Measurements from ENCODE around the gene BMF. TPM values are rescaled to one million over a fixed set of nuclear protein-coding genes. Genes with fewer than 3 reads are reported as not detected.

BMF gene
- total and polyA plus RNA-seq, 4 donors = 0.63 to 10.2 (median 4.0) TPM

DNA sequence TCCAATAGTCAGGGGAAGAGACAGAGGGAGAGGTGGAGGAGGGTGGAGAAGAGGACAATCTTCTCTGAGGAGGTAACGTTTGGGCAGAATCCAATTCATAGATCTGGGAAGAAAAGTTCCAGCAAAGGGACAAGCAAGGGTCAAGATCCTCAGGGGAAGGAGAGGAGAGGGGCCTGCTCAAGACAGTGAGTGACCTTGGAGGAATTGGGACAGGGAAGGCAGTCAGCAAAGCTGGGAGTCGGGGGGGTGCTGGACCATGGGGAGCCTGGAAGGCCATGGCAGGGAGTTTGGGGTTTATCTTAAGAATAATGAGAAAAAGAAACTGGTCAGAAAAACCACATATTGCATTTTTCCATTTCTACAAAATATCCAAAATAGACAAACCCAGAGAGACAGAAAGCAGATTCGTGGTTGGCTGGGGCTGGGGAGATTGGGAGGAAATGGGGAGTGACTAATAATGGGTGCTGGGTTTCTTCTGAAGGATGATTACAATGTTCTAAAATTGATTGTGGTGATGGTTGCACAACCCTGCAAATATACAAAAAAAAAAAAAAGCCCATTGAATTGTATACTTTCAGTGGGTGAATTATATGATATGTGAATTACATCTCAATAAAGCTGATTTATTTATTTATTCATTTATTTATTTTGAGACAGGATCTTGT lies 50.1 kb downstream of the BMF start:
- no peak overlapping the region for H3K4me3 ChIP-seq (ENCODE audit: low read depth in 1 of 3, low read length in 3 of 3)

More for the DNA sequence above, 50.1 kb downstream of the BMF start:
- no peaks in the 10 kb centered on the region for H3K36me3 ChIP-seq (ENCODE audit: control insufficient read depth in 4 of 4, insufficient read depth in 3 of 4, low read depth in 1 of 4, low read length in 3 of 4)
- TF ChIP-seq REST (IDR thresholded peaks at IDR 0.05) = no peak
- TF ChIP-seq GABPA (IDR thresholded peaks at IDR 0.05 in 1 of 2, conservative IDR thresholded peaks at IDR 0.05 in 1 of 2) = no peak
- no peak for TF ChIP-seq YY1 (IDR thresholded peaks at IDR 0.05)
- no peak for TF ChIP-seq FOXA2 (IDR thresholded peaks at IDR 0.05)
- no peak for TF ChIP-seq HNF4A (conservative IDR thresholded peaks at IDR 0.05)
- no peak for TF ChIP-seq TAF1 (conservative IDR thresholded peaks at IDR 0.05)
- no peak for TF ChIP-seq JUND (IDR thresholded peaks at IDR 0.05)
- no peak for TF ChIP-seq SP1 (IDR thresholded peaks at IDR 0.05)
- TF ChIP-seq, protein P1, sequence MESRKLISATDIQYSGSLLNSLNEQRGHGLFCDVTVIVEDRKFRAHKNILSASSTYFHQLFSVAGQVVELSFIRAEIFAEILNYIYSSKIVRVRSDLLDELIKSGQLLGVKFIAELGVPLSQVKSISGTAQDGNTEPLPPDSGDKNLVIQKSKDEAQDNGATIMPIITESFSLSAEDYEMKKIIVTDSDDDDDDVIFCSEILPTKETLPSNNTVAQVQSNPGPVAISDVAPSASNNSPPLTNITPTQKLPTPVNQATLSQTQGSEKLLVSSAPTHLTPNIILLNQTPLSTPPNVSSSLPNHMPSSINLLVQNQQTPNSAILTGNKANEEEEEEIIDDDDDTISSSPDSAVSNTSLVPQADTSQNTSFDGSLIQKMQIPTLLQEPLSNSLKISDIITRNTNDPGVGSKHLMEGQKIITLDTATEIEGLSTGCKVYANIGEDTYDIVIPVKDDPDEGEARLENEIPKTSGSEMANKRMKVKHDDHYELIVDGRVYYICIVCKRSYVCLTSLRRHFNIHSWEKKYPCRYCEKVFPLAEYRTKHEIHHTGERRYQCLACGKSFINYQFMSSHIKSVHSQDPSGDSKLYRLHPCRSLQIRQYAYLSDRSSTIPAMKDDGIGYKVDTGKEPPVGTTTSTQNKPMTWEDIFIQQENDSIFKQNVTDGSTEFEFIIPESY (IDR thresholded peaks at IDR 0.05) = no peak
- no peak for TF ChIP-seq RAD21 (IDR thresholded peaks at IDR 0.05)
- TF ChIP-seq NR2F2 (IDR thresholded peaks at IDR 0.05) = no peak
- no peak for TF ChIP-seq EGR1 (IDR thresholded peaks at IDR 0.05; ENCODE audit: low read depth in 2 of 2)
- TF ChIP-seq, protein P2, sequence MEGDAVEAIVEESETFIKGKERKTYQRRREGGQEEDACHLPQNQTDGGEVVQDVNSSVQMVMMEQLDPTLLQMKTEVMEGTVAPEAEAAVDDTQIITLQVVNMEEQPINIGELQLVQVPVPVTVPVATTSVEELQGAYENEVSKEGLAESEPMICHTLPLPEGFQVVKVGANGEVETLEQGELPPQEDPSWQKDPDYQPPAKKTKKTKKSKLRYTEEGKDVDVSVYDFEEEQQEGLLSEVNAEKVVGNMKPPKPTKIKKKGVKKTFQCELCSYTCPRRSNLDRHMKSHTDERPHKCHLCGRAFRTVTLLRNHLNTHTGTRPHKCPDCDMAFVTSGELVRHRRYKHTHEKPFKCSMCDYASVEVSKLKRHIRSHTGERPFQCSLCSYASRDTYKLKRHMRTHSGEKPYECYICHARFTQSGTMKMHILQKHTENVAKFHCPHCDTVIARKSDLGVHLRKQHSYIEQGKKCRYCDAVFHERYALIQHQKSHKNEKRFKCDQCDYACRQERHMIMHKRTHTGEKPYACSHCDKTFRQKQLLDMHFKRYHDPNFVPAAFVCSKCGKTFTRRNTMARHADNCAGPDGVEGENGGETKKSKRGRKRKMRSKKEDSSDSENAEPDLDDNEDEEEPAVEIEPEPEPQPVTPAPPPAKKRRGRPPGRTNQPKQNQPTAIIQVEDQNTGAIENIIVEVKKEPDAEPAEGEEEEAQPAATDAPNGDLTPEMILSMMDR (IDR thresholded peaks at IDR 0.05; ENCODE audit: low read depth, low read length, missing input control) = no peak
- no peak for TF ChIP-seq MAX (IDR thresholded peaks at IDR 0.05)
- no peak for TF ChIP-seq FOXA1 (IDR thresholded peaks at IDR 0.05)
- TF ChIP-seq HNF4G (IDR thresholded peaks at IDR 0.05) = no peak
- TF ChIP-seq, protein P3, sequence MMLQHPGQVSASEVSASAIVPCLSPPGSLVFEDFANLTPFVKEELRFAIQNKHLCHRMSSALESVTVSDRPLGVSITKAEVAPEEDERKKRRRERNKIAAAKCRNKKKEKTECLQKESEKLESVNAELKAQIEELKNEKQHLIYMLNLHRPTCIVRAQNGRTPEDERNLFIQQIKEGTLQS (IDR thresholded peaks at IDR 0.05) = no peak
- no peak for TF ChIP-seq RXRA (IDR thresholded peaks at IDR 0.05)
- no peak overlapping the region for H3K9ac ChIP-seq (ENCODE audit: low read depth in 1 of 2, low read length in 2 of 2)
- WGBS = 84% methylated on average over 3 of the region's 3 CpGs
- no peak overlapping the region for H3K27ac ChIP-seq (ENCODE audit: low read depth in 1 of 2, low read length in 2 of 2)
- H3K27me3 ChIP-seq (ENCODE audit: control insufficient read depth in 4 of 4, insufficient read depth in 4 of 4, low read length in 3 of 4) = no peaks in the 10 kb centered on the region
- no peak for DNase-seq (ENCODE audit: low spot score)
- H3K9me3 ChIP-seq (ENCODE audit: control insufficient read depth in 4 of 4, low read length in 3 of 4) = no peaks in the 10 kb centered on the region
- peaks cover 12 to 27% (median 23%) of the 10 kb centered on the region in 4 donors for H3K4me1 ChIP-seq (ENCODE audit: control insufficient read depth in 4 of 4, insufficient read depth in 4 of 4, low read length in 3 of 4)
